Psoas muscle (tissue), 8 donors: ENCODE measurements around the gene PPP1R18. TPM values are rescaled to one million over a fixed set of nuclear protein-coding genes. Genes with fewer than 3 reads are reported as not detected.

Source experiments
- ATAC-seq, 4 donors: fragments of 200-7000 bp; cut with Tn5 transposase; one replicate each; pipeline ENCODE4 v1.9.1; 2020; ENCODE audit warnings: moderate library complexity in 3 of 4, mild to moderate bottlenecking in 2 of 4
- DNase-seq, 2 donors: peaks; one replicate each; pipeline ENCODE4 v3.0.0-alpha.2; 2020
- H3K27ac ChIP-seq: fragments of 200-600 bp; one replicate; pipeline ENCODE4 v1.8.0; 2022
- H3K27me3 ChIP-seq, 3 donors: fragments of 200-600 bp in 1 of 3; one replicate each; pipeline versions ENCODE4 v1.6.1 to v1.8.0; 2013 to 2022; ENCODE audit warnings: low read length in 2 of 3, mild to moderate bottlenecking in 2 of 3, moderate library complexity in 1 of 3; ENCODE audit not compliant: insufficient read depth in 3 of 3
- H3K36me3 ChIP-seq, 2 donors: fragments of 200-600 bp in 1 of 2; one replicate each; pipeline versions ENCODE4 v1.6.1 to v1.8.0; 2013 to 2022; ENCODE audit warnings: low read depth in 1 of 2, mild to moderate bottlenecking in 1 of 2, moderate library complexity in 1 of 2; ENCODE audit not compliant: insufficient read depth in 1 of 2
- H3K4me1 ChIP-seq: fragments of 200-600 bp; one replicate; pipeline ENCODE4 v1.8.0; 2022
- H3K4me3 ChIP-seq: fragments of 200-600 bp; one replicate; pipeline ENCODE4 v1.8.0; 2022; ENCODE audit warnings: mild to moderate bottlenecking
- H3K9me3 ChIP-seq: fragments of 200-600 bp; one replicate; pipeline ENCODE4 v1.8.0; 2022
- CTCF ChIP-seq: fragments of 200-600 bp; IDR thresholded peaks from one replicate; pipeline ENCODE4 v1.8.0; 2022; ENCODE audit warnings: antibody characterized with exemption
- WGBS, 3 donors: extraction: QIAGEN DNeasy Blood & Tissue Kit; methylation state at CpG; one replicate each; pipeline versions ENCODE4 v1.1.6 to v1.1.7; 2013; 5-methylcytosine and 5-hydroxymethylcytosine counted together
- intact Hi-C, 2 donors: fragments of 100-400 bp; cut with DNase I; formaldehyde crosslinking; loops; one replicate each; pipeline versions ENCODE4 v1.11.0 to v1.14.2; 2022
- polyA plus RNA-seq, 3 donors: library from polyadenylated mRNA; stranded (reverse); fragments of 200-250 nt; gene quantifications; one replicate each; pipeline ENCODE4 v1.2.3, GENCODE V29; 2013
- total RNA-seq, 4 donors: library from RNA; stranded (reverse); fragmentation: NEBNext Ultra II Directional in 2 of 4; extraction: Animal tissue kit (Norgen Biotek cat#: 25700) in 2 of 4; gene quantifications; one replicate each; pipeline versions ENCODE4 v1.2.1 to v1.2.4, GENCODE V29; 2021 to 2023
- donor health status: healthy with polysubstance abuse.
- donor health status: DM: no; HTN: no; CAD: no; lungs with moderate emphysema.
- donor health status: Bipolar disorder and iron deficiency.
- donor health status: healthy.
- donor health status: DM: yes; HTN: yes; CAD: no.
- donor health status: DM: no; HTN: no; CAD: no.
- donor health status: DM: no; HTN: no; CAD: no.
- donor health status: DM: yes; HTN: yes; CAD: no.

The PPP1R18 gene
- total and polyA plus RNA-seq, 7 donors = 6.7 to 39.7 (median 15.6) TPM

DNA sequence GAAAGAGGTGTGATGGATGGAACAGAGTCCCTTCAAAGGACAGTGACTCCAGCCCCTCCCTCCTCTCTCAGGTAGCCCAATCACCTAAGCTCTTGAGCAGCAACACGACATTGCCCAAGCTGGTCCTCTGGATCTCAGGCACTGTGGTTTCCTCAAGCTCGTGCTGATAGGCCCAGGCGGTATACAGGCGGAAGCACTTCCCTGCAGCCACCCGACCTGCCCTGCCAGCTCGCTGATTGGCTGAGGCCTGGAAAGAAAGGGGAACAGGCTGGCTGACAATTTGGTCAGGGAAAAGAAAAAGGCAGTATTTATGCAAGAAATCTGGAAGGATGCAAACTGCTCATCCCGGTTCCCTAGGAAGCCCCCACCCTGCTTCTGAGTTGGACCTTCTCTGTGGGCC lies 29.9 kb downstream of the PPP1R18 start:
- H3K4me3 ChIP-seq = no peak overlapping the region
- H3K4me1 ChIP-seq = no peaks in the 10 kb centered on the region
- no peak overlapping the region for H3K27ac ChIP-seq
- H3K36me3 ChIP-seq = peaks cover 5 to 100% of the 10 kb centered on the region in 2 donors
- 78 to 85% (median 81%) methylated on average over 7 of the region's 7 CpGs for WGBS, 3 donors
- no peak for ATAC-seq
- intact Hi-C loops = no loop called here
- H3K9me3 ChIP-seq = no peaks in the 10 kb centered on the region
- no peak for DNase-seq
- no peaks in the 10 kb centered on the region for H3K27me3 ChIP-seq
- no peak for TF ChIP-seq CTCF

DNA sequence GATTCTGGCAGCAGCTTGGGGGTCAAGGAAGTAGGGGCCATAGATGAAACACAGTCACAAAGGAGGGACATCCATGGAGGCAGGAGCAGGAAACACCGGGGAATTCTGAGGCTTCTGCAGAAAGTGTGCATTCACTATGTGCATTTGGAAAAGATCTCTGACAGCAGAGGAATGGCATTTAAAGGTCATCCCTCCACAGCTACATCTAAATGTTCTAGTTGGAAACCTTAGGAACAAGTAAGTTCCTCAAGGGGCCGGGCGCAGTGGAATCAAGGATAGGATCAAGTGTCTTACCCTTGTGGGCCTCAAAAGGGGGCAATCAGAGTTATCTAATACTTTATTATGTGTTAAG lies 30.7 kb downstream of the PPP1R18 start:
- DNase-seq (no peak), ATAC-seq (no peak)
- 84 to 93% (median 89%) methylated on average over 3 of the region's 3 CpGs for WGBS, 3 donors
- Histone ChIP-seq H3K27ac (no peak overlapping the region), H3K4me3 (no peak overlapping the region), H3K27me3 (no peaks in the 10 kb centered on the region), H3K9me3 (no peaks in the 10 kb centered on the region), H3K4me1 (no peaks in the 10 kb centered on the region), H3K36me3 (peaks cover 5 to 100% of the 10 kb centered on the region in 2 donors)
- TF ChIP-seq CTCF = no peak
- intact Hi-C loops = no loop called here

- TF ChIP-seq CTCF = no peak
- no peak for DNase-seq
- no peak for ATAC-seq
- H3K27ac ChIP-seq = no peak overlapping the region
- no peaks in the 10 kb centered on the region for H3K9me3 ChIP-seq
- no peak overlapping the region for H3K4me3 ChIP-seq
- 81 to 86% (median 84%) methylated on average over 19 of the region's 19 CpGs for WGBS, 3 donors
- no peaks in the 10 kb centered on the region for H3K27me3 ChIP-seq
- peaks cover 5 to 98% of the 10 kb centered on the region in 2 donors for H3K36me3 ChIP-seq
- no peaks in the 10 kb centered on the region for H3K4me1 ChIP-seq
- intact Hi-C loops = no loop called here
These were observed 31.4 kb downstream of the PPP1R18 start for GRCh38 chr6:30654798-30655742.

- 84 to 92% (median 86%) methylated on average over 12 of the region's 12 CpGs for WGBS, 3 donors
- no peak for TF ChIP-seq CTCF
- H3K4me3 ChIP-seq = no peak overlapping the region
- no peak for ATAC-seq
- intact Hi-C loops = no loop called here
- peaks cover 4 to 70% of the 10 kb centered on the region in 2 donors for H3K36me3 ChIP-seq
- H3K27me3 ChIP-seq = no peaks in the 10 kb centered on the region
- no peak overlapping the region for H3K27ac ChIP-seq
- peaks cover 8% of the 10 kb centered on the region for H3K4me1 ChIP-seq
- no peak for DNase-seq
- no peaks in the 10 kb centered on the region for H3K9me3 ChIP-seq
These were observed 35.3 kb downstream of the PPP1R18 start for GRCh38 chr6:30651143-30651542.
